GM18868 (cell line): ENCODE results near the gene GLCE.
"Not testable (repeated sequence)": the region's sequence is repeated elsewhere in the genome, so short reads cannot be mapped to it uniquely, and the experiment has no call there.

Experiments
- ATAC-seq: cut with Tn5 transposase; IDR thresholded peaks from one replicate; pipeline ENCODE4 v1.9.1; 2021; ENCODE audit warnings: mild to moderate bottlenecking, moderate library complexity; ENCODE audit not compliant: unreplicated experiment

GLCE gene

DNA sequence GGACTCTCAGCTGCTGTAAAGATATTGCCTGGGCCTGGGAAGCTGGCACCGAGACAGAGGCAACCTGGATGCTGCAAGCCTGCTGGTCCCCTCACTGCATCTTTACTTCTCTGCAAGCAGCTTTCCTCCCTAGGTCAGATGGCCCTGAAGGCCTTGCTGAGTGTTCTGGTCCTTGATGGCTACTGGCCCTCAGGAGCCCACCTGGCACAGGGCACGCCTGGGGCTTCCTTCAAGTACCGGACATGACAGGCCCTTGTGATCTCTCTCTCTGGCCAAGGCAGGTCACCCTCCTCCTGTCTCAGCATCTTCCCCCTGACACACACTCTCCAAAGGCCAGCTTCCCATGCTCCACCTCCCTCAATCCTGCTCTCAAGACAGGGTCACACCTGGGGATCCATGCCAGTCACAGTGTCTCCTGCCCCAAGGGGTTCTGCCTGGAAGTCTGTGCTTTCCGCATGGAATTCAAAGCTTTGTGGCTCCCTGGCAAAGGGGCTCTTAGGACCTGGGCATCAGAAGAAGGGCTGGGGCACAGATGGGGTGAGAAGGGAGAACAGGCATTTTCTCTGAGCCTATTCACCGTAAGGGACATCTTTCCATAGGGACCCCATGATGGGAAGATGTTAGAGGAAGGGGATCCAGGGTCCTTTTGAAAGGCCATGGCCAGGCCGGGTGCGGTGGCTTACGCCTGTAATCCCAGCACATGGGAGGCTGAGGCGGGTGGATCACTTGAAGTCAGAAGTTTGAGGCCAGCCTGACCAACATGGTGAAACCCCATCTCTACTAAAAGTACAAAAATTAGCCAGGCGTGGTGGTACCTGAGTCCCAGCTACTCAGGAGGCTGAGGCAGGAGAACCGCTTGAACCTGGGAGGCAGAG lies 133.5 kb downstream of the GLCE start:
- no peak for ATAC-seq

- ATAC-seq = no peak
Measured at GRCh38 chr15:69296606-69297005, 136.2 kb downstream of the GLCE start.

DNA sequence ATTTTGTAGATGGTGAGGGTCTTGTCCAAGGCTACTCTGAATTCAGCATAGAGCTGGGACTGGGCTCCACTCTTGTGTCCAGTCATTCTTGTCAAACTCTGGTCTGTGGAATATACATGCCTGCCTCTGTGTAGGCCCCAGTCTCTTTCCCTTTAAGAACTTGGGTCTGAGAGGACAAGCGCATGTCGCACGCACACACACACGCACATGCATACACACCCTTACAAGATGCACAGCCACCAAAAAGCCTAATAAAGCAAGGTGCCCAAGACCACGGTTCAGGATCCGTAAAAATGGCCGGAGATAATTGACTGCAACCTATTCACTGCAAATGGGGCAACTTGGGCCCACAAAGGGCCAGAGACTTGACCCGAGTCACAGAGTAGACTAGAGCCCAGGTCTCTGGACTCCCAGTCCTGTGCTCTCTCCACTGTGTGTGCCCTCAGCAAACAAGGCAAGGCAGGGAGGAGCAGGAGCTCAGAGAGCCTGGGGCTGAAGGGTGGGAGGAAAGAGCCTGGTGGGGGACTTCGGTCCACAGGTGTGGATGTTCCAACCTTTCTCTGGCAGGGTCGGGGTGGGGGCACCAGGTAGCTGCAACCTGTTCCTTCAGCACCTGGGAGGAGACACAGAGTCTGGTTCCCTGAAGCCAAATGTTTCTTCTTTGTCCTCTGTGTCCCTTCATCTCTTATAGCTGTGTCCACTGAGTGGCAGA lies 137.4 kb downstream of the GLCE start:
- ATAC-seq = no peak

GRCh38 chr15:69298354-69298696 lies 137.9 kb downstream of the GLCE start:
- ATAC-seq = no peak

- no peak for ATAC-seq
Measured at GRCh38 chr15:69298697-69299441, 138.4 kb downstream of the GLCE start, which contains the start of gene PAQR5. TSS of gene PAQR5 (plus strand) at chr15:69298912. CDS start at chr15:69360081, 61,169 bp downstream.

GRCh38 chr15:69299451-69299886 lies 139.0 kb downstream of the GLCE start:
- no peak for ATAC-seq

DNA sequence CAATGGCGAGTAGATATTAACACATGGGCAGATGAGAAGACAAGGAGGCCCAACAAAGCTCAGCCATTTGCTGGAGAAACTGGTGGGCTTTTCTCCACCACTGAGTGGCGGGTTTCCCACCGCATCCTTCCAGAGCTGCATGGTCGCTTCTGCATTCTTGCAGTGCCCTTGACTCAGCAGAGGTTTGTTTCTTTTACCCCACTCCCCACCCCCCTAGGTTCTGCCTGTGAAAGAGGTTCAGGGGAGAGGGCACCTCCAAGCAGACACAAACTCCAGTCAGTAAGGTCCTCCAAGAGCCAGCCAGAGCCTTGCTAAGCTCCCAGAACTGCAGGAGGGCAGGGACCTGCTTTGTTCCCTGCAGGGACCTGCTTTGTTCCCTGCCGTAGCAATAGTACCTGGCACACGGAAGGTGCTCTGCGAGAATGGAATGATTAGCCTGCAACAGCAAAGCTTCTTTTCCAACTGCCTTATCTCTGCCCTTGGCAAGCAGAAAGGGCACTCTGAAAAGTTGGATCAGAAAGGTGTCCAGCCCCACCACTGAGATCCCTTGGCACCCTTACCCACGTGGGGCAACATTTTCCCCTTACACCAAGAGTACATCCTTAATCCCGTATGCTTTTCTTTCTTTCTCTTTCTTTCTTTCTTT lies 139.6 kb downstream of the GLCE start:
- no peak for ATAC-seq

DNA sequence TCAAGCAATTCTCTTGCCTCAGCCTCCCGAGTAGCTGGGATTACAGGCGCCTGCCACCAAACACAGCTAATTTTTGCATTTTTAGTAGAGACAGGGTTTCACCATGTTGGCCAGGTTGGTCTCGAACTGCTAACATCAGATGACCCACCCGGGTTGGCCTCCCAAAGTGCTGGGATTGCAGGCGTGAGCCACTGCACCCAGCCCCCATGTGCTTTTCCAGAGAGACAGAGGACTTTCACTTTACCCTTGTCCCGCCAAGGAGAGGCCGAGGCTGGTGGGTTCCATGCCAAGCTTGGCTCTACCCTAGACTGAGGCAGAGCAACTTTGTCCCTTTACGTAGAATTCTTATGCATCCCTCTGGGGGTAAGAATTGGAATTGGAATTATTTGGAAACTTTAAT lies 140.7 kb downstream of the GLCE start:
- not testable (repeated sequence) for ATAC-seq

- ATAC-seq = not testable (repeated sequence)
Measured at GRCh38 chr15:69302087-69302486, 141.7 kb downstream of the GLCE start.

- no peak for ATAC-seq
Measured at GRCh38 chr15:69302929-69303328, 142.5 kb downstream of the GLCE start.

DNA sequence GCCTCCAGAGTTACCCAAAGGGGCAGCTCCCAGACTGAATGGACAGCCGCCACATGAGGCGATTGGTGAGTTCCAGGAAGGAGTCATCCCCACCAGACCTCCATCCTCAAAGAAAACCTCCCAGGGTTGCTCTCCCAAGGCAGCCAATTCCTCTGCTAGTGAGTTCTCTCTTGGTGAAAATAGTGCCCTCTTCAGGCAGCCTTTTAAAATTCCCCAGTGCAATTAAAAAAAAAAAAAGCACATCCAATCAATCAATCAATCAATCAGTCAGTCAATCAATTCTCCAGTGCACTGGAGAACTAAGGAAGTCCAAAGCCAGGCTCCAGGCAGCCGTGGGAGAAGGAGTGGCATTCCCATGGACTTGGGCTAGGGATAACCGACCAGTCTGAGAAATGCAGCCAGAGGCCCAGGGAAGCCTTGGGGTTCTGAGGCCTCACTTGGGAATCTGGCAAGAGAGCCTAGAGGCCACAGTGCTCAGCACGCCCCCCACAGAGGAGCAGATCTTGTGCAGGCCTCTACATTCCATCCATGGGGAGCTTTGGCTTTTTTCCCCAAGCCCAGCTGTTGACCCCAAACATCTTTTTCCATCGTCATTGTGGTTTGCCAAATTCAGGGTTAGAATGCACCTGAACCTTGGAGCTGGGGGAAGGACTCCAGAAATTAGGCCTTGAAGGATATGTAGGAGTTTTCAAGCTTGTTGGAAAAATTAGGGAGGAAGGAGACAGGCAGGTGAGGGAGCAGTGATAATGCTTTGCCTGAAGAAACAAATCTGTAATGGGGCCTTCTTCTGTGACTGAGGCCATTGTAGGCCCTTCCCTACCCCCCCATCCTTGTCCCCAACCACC lies 143.1 kb downstream of the GLCE start:
- ATAC-seq = no peak

DNA sequence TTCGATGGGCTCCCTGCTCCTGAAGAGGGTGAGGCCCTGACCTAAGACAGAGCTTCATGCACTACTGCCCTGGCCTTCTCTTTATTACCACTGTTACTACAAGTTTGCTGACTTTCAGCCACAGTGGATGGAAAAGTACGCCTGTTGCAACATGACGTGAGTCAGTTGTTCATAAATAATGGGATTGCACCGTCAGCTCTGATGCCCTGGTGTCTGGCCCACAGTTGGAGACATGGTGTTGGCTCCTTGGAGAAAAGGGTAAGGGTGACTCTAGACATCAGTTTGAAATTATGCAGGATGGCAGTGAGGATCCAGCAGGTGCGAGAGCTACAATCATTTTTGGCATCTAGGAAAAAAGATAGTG lies 143.7 kb downstream of the GLCE start:
- no peak for ATAC-seq

GRCh38 chr15:69305204-69305931 lies 144.9 kb downstream of the GLCE start:
- ATAC-seq = no peak

- no peak for ATAC-seq
Measured at GRCh38 chr15:69305933-69306568, 145.6 kb downstream of the GLCE start.

GRCh38 chr15:69307939-69308338 lies 147.5 kb downstream of the GLCE start:
- ATAC-seq = no peak

GRCh38 chr15:69308949-69309348 lies 148.5 kb downstream of the GLCE start:
- ATAC-seq = no peak

GRCh38 chr15:69311319-69311721 lies 150.9 kb downstream of the GLCE start:
- ATAC-seq = no peak

DNA sequence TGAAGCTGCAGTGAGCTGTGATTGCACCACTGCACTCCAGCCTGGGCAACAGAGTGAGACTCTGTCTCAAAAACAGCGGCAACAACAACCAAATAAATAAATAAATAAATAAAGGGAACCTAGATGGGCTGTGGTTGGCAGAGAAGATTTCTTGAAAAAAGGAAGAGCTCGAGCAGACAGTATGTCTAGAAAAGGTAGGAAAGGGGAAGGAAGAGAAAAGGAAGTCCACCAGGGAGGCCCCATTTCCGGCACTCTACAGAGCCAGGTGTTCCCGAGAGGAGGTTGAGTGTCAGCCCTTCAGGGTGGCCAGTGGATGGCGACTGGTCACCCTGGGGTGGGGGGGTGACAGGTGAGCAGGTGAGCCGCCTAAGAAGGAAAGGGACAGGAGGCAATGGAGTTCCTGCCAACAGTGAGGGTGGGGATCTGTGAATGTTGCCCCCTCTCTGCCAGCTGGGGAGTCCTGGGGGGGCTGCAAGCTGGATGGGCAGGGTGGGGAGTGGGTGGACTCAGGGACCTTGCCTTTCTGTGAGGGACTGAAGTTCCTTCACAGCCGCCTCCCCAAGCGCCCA lies 153.1 kb downstream of the GLCE start:
- ATAC-seq = no peak

- no peak for ATAC-seq
Measured at GRCh38 chr15:69314131-69314530, 153.7 kb downstream of the GLCE start.
